Testis (tissue), 2 donors: ENCODE results near the gene G3BP2.
"Not testable (repeated sequence)": the region's sequence is repeated elsewhere in the genome, so short reads cannot be mapped to it uniquely, and the experiment has no call there.

Experiments used
- POLR2A ChIP-seq: fragments of 450-650 bp; IDR thresholded peaks from one replicate; pipeline ENCODE4 v1.6.1; 2017; ENCODE audit warnings: antibody characterized with exemption, mild to moderate bottlenecking, moderate library complexity
- TF ChIP-seq, protein P1 (sequence below), 3 experiments: fragments of 450-650 bp in 2 of 3; fragments of 200-600 bp in 1 of 3; sonication (generic) in 1 of 3; IDR thresholded peaks; one replicate each; pipeline ENCODE4 v1.5.1; 2016 to 2019; ENCODE audit warnings: antibody characterized with exemption in 3 of 3, mild to moderate bottlenecking in 2 of 3, moderate library complexity in 1 of 3

DNA sequence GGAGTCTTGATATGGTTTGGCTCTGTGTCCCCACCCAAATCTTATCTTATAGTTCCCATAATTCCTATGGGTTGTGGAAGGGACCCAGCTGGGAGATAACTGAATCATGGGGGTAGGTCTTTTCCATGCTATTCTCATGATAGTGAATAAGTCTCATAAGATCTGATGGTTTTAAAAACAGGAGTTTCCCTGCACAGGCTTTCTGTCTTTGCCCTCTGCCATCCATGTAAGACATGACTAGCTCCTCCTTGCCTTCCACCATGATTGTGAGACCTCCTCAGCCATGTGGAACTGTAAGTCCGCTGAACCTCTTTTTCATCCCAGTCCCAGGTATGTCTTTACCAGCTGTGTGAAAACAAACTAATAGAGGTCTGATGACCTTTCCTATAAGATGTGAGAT is 13.9 kb upstream of the G3BP2 start:
- TF ChIP-seq, protein P1, sequence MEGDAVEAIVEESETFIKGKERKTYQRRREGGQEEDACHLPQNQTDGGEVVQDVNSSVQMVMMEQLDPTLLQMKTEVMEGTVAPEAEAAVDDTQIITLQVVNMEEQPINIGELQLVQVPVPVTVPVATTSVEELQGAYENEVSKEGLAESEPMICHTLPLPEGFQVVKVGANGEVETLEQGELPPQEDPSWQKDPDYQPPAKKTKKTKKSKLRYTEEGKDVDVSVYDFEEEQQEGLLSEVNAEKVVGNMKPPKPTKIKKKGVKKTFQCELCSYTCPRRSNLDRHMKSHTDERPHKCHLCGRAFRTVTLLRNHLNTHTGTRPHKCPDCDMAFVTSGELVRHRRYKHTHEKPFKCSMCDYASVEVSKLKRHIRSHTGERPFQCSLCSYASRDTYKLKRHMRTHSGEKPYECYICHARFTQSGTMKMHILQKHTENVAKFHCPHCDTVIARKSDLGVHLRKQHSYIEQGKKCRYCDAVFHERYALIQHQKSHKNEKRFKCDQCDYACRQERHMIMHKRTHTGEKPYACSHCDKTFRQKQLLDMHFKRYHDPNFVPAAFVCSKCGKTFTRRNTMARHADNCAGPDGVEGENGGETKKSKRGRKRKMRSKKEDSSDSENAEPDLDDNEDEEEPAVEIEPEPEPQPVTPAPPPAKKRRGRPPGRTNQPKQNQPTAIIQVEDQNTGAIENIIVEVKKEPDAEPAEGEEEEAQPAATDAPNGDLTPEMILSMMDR (IDR thresholded peaks at IDR 0.05) = not testable (repeated sequence)
- TF ChIP-seq POLR2A = not testable (repeated sequence)
